GM03348 (cell line): Measurements from ENCODE around the gene BIRC5.

ENCODE experiments used
- DNase-seq: peaks from one replicate; pipeline ENCODE4 v3.0.0; 2012; ENCODE audit warnings: low spot score

The BIRC5 gene

DNA sequence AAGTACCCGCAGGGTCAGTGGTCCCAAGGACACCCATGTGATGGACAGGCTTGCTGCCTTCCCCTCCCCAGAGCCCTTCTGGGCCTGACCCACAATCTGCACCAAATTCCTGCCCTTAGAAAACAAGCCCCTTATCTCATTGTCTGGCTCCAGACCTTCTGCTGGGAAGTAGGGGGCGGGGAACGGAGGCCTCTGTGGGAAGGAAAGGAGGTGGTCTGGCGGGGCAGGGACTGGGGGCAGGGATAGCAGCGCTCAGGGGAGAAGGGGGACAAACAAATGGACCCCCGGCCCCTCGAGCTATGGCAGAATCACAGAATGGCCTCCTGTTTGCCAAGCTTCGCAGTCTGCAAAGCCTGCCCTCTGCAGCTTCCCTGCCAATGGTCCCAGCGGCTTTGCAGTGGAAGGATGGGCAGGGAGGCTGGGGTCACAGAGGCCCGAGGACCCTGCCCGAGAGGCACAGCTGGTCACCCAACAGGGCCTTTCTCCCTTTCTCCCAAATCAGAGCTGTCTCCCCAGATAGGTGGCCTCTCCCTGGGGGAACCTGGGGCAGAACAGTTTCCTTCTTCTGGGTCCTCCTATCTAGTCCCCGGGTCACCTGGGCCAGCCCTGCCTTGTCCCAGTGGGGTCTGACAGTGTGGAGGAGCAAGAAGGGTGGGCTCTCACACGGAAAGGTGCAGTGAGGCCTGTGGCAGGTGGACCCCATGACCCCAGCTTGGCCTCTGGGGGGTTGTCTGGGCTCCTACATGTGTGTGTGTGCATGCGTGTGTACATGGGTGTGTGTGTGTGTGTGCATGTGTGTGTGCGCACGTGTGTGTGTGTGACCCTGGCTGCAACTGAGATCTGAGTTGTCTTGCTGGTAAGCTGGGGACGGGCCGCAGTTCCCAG, 42.9 kb downstream of the BIRC5 start:
- DNase-seq, result no peak

DNA sequence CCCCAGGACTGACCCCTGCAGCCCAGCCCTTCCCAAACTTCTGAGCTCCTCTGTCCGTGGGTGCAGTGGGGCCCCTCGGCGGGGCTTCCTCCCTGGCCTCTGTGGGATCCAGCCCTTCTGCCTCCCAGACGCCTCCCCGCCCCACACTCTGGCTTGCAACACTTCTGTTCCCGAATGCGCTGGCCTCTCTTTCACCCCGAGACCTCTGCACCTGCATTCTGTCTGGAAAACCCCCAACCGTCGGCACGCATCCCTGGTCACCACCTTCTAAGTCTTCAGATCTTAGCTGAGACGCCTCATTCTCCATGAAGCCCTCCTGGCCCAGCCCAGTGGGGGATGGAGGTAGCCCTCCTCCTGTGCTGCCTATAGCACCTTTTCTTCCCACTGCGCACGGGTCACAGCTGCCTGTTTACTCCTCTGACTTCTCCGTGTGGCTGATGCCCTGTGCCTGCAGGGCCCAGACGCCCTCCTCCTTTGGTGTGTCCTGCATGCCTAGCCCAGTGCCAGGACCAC, 43.8 kb downstream of the BIRC5 start:
- no peak for DNase-seq

DNA sequence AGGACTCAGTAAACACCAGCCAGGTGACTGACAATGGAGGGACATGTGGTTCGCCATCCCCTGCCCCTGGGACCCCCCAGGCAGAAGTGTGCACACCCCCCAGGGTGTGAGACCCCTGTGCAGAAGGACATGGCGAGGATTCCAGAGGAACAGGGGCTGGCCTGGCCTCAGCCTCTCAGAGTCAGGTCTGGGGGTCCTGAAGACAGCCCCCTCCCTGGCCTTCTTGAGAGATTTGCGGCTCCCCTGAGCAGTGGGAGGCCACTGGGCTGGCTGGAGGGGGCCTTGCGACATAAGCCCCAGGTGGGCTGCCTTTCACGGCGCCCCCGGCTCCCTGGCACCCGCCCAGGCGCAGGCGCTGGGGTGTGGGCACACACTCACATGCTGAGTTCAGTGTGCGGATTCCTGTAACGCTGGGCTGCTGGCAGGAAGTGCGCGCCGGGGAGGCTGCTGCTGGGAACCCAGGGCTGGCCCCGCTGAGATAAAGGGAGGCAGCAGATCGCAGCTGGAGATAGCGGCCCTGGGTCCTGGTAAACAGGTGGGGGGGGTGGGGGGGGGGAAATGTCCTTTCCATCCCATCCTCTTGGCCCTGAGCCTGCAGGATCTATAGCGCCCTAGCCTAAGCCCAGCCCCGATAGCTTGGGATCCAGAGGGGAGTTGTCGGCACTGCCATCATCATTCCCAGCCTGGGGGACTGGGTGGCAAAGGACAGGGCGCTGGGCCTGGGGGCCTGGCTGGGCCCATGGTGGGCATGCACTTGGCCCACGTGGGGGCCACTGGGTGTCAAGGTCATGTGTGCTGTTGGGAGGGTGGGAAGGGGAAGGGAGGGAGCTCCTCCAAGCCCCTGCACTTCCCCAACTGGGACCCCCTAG, 44.5 kb downstream of the BIRC5 start:
- no peak for DNase-seq

DNA sequence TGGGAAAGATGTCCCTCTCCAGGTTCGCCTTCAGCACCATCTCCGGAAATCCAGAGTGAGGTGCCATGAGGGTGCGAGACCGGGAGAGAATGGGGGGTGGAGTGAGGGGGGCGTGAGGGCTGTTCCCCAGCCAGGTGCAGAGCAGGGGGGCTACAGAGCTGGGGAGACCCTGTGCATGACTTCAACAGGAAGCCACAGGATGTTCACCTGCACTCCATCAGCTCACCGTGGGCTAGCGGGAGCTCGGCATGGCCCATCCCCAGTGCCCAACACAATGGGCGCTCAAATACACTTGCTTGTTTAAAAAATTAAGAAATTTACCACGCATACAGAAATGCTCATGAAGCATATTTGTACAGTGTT, 45.1 kb downstream of the BIRC5 start:
- DNase-seq, result no peak

DNA sequence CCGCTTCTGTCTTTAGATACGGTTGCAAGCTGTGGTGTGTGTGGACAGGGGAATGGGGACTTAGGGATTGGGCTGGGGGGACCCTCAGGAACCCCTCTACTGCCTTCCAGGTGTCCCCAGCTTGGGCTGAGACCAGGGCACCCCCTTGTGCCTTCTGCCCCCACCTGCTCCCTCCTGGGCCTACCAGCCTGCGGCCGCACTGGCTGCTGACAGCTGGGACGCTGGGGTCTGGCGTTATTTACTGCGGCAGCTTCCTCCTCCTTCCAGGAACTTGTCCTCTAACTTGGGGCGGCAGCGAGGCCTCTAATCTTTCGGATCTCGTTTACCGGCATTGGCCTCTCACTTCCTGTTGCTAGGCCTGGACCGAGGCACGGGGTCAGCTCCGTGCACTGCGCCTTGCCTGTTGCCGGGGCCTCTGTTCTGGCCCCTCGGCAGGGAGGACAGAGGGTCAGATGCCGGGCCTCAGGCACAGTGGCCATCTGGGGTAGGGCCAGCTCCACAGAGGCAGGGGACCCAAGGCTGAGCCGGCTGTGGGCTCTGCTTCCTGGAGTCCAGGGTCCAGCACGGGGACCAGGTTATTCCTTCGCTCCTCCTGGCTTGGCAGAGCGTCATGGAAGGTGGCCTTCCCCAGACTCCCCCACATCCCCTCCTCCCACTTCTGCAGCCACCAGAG, 49.1 kb downstream of the BIRC5 start:
- no peak for DNase-seq

DNA sequence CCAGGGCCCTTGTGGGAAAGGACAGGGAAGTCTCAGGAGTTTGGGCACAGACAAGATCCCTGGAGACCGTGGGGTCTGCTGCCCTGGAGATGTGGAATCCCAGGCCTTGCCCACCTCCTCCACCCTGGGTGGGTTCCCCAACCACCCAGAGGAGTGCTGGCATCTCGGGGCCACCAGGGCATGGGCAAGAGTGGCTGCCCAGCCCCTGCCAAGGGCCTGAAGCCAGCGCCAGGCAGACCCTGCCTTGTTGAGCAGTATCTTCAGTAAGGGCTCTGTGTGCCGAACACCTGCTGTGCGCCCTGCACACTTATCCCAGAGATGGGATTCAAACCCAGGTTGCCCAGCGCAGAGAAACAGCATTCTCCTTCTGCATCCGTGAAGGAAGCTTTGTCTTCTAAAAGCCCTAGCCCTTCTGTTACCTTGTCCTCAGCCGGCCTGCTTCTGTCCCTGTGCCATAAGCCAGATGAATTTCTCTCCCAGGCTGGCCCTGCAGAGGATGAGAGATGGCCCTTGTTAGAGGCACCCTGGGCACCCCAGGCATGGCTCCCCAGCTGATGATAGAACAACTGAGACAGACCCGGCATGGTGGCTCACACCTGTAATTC, 49.8 kb downstream of the BIRC5 start:
- DNase-seq, result no peak

DNA sequence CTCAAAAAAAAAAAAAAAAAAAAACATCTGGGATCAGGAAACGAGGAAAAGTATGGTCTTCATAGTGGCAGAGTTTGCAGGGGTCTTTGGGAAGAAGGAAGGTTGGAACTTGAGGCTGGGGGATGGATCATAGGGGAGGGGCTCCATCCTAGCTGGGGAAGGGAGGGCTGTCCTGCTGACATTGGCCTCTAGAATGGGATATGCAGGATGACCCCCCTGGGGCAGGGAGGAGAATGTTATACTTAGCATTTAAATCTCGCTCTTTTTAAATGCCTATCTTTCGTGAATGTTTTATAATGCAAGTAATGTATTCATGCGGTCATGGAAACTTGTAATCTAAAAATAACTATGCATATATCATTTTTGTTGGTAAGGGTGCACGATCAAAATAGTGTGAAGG, 50.5 kb downstream of the BIRC5 start:
- DNase-seq, result no peak

DNA sequence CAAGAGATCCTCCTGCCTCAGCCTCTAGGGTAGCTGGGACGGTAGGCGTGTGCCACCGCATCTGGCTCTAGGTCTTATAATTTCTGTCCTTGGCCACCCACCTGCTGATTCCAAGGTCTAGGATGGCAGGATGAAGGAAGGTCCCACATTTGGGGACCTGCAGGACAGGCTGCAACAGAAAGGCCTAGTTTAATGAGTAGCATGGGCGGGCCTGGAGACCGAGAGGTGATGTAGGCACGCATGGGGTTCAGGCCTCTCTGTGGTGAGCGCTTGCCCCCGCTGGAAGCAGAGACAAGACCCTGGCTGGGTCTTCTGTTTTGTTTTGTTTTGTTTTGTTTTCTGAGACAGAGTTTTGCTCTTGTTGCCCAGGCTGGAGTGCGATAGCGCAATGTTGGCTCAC, 51.1 kb downstream of the BIRC5 start:
- no peak for DNase-seq

DNA sequence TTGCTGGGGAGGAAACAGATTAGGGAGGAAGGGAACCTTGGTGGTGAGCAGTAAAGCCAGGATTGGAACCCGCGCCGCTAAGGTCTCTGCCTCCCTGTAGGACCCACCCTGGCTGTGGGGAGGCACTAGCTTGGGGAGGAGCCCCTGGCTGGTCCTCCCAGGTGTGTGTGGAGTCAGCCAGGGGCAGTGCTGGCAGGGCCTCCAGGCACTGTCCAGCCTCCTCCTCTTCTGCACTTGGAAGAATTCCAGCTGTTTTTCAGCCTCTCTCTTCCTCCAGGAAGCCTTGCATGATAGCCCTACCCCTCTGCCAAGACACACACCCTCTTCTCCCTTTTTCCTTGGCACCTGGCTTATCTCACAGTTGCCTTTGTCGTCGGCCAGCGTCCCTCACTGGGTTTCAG, 52.2 kb downstream of the BIRC5 start:
- no peak for DNase-seq

DNA sequence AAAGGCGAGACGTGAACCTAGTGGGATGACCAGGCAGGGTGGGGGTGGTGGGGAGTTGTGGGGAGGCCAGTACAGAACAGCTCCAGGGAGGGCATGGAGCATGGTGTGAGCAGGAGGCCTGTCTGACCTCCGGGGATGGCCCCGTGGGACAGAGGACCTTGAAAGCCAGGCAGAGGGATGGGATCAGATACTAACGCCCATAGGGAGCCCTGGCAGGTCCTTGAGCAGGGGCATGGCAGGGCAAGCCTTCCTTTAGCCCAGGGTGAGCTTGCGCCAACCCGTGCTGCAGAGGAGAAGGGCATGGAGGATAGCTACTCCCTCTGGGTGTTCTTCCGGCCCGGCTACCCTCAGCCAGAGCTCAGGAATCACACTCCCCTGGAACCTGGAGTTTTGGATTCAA, 52.7 kb downstream of the BIRC5 start:
- DNase-seq, result no peak

DNA sequence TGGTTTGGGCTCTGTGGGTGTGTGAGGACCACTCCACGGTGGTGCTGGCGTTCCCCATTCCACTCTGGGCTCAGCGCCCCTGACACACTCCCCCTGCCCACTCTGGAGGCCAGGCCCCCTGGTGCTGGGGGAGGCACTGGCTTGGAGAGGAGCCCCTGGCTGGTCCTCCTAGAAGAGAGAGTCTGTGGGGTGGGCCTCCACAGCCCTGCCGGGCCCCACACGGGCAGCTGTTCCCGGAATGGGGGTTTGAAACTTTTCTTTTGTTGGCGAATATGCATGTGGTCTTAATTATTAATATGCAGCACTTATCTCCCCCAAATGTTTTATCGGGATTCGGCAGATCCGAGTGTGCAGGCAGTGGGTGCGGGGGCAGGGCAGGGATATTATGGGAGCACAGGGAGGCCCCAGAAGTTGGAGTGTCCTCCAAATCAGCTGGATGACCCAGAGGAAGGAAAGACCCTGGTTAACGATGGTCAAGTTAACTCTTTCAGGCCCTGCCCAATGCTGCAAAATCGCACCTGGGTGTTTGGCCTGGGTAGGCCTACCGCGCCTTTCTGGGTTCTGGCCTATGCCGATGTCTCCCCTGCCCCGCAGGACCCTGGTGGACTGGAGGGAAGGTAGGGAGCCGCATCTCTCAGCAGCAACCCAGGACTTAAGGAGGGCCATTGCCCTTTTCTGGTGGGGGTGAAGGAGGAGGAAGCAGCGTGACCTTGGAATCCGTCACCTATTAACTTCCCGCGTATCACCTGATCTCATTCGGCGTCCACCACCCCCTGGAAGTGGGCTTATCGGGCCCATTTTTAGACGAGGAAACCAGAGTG, 53.4 kb downstream of the BIRC5 start:
- no peak for DNase-seq

DNA sequence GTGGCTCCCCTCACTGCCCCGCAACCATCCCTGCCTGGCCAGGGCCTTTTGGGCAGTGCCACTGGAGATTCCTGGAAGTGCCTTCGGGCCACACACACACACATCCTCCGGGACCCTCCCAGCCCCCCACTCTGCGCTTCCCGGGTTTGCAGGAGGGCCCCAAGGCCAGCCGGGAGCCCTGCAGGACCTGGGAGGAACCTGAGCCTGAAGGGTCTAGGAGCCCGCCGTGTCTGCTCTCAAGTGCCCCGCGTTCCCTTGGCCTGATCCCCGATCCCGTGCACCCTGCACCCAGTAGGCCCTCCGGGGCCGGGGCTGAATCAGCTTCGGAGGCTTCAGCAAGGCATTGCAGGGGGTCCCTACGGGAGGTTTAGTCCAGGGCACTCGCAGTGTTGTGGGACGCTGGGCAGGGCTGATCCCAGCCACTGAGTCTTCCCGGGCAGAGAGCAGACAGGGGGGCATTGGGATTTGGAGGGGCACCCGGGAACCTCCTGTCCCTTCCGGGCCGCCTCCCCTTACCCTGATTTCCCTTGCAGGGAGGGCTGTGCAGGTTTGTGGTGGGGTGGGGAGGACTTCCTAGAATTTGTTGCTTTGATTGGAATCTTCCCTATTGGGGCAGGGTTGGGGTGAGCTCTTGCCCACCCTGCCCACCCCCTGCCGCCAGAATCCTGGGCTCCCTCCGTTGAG, 54.3 kb downstream of the BIRC5 start:
- DNase-seq, result no peak

DNA sequence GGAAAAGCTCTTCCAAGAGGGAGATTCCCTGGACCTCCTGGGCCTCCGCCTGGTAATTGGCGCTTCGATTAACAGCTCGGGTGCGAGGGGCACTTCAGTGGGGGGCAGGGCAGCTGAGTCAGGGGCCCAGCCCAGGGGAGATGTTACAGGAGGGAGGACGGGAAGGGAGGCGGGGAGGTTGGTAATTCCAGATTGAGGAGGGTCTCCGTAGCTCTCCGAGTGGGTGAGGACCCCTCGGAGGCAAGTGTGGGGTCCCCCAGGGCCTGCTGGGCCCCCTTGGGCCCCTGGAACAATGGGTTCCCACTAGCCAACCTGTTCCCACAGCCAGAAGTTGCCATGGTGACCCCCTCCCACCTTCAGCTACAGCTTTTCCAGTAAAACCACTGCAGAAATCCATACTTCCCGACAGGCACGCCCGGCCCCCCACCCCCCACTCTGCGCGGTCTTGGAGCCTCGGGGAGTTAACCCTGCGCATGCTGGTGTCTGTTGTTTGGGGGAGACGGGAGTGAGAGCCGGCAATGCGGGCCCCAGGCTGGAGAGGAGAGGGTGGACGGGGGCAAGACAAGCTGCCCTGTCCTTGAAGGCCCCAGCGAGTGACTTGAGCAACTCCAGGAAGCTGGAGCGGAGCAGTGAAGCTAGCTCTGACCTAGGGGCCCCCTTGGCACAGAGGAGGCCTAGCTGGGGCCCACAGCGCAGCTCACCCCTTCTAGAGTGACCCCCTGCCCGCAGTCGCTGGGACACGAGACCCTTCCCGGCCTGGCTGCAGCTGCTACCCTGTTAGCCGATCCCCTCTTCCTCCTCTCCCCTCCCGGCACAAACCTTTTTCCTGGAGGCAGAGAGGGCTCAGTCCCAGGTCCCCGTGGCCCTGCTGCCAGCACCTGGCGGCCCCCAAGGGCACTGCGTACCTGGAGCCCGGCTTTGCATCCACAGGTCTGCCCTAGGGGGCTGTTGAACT, 55.2 kb downstream of the BIRC5 start:
- DNase-seq, result no peak

DNA sequence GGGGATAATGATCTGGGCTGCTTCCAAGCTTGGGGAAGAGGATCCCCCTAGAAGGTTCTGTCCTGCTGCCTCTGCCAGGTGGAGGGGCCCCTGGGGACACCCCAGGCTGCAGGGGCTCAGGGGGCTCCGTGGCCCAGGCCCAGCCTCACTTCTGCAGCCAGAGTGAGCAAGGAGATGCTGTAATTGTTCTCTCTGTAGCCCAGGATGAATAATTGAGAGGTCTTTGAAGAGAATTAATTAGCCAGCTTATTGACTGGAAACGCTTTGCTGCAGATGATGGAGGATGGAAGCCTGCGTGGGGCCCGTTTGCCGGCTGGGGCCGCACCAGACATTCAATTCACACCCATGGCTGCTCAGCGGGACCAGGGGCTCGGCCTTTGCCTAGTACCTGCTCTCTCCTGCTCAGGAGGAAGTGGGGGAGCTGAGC, 55.9 kb downstream of the BIRC5 start:
- no peak for DNase-seq

DNA sequence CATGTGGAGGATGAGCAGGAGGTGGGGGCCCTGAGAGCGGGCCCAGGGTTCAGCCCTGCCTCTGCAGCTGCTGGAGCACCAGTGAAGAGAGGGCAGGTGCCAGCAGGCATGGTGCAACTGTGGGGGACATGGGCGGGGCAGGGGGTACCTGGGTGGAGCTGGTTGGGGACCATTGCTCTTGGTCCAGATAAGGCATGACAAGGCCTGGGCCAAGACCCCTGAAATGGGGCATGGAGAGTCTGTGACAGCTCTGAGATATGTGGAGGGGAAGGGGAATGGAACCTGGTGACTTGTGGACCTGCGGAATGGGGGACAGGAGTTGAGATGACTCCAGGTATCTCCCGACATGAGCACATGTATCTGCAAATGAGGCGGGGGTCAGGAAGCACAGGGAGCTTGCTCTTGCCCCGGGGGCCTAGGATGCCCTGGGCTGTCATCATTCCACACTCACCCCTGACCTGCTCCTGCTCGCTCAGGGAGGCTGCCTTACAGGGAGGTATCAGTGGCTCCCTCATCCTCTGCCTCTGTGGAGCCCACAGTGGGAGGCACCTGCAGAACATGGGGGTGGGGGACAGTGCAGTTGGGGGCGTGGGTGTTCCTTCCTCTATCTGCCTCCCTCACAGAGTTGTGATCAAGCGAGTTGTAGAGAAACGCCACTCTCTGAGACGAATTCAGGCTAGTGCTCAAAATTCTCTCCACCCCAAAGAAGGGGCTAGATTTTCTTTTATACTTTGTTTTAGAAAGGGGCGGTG, 57.5 kb downstream of the BIRC5 start:
- DNase-seq, result no peak

DNA sequence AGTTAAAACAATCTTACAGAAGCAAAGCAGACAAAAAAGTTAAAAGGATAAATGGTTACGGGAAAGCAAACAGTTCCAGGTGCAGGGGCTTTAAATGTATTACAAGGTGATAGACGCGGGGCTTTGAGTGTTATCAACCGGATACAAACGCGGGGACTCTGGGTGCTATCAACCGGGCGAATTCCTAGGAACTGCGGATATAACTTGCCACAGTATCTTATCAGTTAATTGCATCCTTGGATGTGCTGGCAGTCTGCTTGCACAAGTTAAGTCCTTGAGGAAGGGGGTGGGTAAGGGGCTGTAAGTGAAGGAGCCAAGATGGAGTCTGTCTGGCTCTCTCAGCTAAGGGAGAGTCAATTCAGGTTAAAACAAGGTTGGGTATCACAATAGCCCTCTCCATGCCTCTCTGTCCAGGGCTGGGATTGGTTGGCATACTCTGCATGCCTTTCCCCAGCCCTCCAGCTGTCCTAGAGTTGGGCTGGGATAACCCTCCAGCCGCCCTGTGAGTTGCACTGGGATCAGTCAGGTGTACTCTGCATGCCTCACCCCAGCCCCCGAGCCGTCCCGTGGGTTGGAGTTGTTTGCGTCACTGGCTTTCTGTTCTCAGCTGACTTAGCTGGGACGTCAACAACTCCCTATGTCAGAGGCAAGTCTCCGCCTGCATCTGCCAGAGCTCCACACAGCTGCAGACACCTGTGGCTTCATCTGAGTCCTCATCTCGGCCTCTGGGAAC, 58.3 kb downstream of the BIRC5 start:
- DNase-seq, result no peak

DNA sequence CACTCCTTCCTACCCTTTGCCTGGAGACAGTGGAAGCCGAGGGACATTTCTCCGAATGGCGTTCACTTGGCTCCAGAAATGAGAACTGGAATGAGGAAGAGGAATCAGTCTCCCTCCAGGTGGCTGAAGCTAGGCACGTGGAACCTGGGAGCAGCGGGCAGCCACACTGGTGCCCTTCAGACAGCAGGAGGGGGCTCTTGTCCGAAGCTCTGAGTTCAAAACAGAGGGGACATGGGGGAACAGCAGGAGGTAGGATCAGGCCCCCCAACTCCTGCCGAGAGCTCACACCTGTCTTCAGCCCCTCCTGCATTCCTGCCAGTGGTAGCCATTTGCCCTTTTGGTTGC, 58.8 kb downstream of the BIRC5 start:
- DNase-seq, result no peak

DNA sequence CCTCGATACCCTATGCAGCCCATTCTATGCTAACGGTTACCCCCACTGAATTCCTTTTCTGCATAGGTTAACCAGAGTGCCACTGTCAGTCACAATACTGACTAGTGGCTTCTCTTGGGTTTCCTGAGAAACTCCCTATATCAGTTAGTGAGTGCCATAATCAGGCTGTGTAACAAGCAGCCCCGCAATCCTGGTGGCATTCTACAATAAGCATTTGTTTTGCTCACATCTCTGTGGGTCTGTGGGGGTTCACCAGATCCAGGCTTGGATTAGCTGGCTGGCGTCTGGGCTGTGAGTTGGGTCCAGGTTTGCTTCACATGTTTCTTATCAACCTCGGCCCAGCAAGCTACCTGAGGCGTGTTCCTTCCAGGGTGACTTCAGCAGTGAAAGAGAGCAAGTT, 59.8 kb downstream of the BIRC5 start:
- no peak for DNase-seq
